GM12878 (cell line): ENCODE measurements around the gene ZMYM1. TPM values are rescaled to one million over a fixed set of nuclear protein-coding genes. Genes with fewer than 3 reads are reported as not detected.

Experiments
- ATAC-seq: fragments of 200-7000 bp; cut with Tn5 transposase; 3 replicates; pipeline ENCODE4 v1.9.1; 2020; ENCODE audit warnings: mild to moderate bottlenecking, moderate library complexity
- BruUV-seq: library from RNA; stranded (reverse); fragments of 400-500 nt; replicated peaks from 2 replicates; lab custom pipeline; 2021; lab: Mats Ljungman, UMichigan
- CTCF ChIA-PET: fragments of 300-600 bp; sonication (Branson Sonifier 250); formaldehyde crosslinking; extraction: SDS; loops from one replicate; lab custom pipeline; 2021; ENCODE audit warnings: inconsistent platforms; lab: Yijun Ruan, JAX
- POLR2A ChIA-PET: fragments of 350-600 bp; formaldehyde crosslinking; extraction: SDS; loops from one replicate; lab custom pipeline; 2021; ENCODE audit warnings: inconsistent platforms; lab: Charles Lee
- RAD21 ChIA-PET: fragments of 300-600 bp; sonication (Branson Sonifier 250); formaldehyde crosslinking; loops from one replicate; lab custom pipeline; 2023; ENCODE audit warnings: antibody characterized with exemption; ENCODE audit not compliant: unreplicated experiment; lab: Charles Lee
- SMC1A ChIA-PET: fragments of 300-600 bp; sonication (Branson Sonifier 250); formaldehyde crosslinking; loops from one replicate; lab custom pipeline; 2023; ENCODE audit not compliant: unreplicated experiment, uncharacterized antibody; lab: Charles Lee
- DNase-seq: peaks from one replicate; pipeline ENCODE4 v3.0.0-alpha.2; 2011; ENCODE audit warnings: low read depth, low spot score
- FAIRE-seq: peaks from 3 replicates; lab custom pipeline; 2011; peaks lifted over from hg19 to GRCh38; lab: Jason Lieb, UNC
- H2AFZ ChIP-seq: 2 replicates; pipeline ENCODE4 v1.6.0; 2011; ENCODE audit warnings: low read depth, low read length, control low read depth; ENCODE audit not compliant: control insufficient read depth
- H3K27ac ChIP-seq: 2 replicates; pipeline ENCODE4 v1.5.1; 2011; ENCODE audit warnings: control low read depth; ENCODE audit not compliant: control insufficient read depth, insufficient read depth
- H3K27me3 ChIP-seq, 2 experiments: replicated peaks in 1 of 2; 2 replicates each; pipeline versions ENCODE4 v1.6.0 to v1.6.1; 2011; ENCODE audit warnings: low read length in 1 of 2; ENCODE audit not compliant: control insufficient read depth in 2 of 2, insufficient read depth in 2 of 2
- H3K36me3 ChIP-seq, 2 experiments: 2 replicates each; pipeline ENCODE4 v1.5.1; 2011; ENCODE audit warnings: low read length in 1 of 2; ENCODE audit not compliant: control insufficient read depth in 2 of 2, insufficient read depth in 2 of 2
- H3K4me1 ChIP-seq: 2 replicates; pipeline ENCODE4 v1.6.1; 2011; ENCODE audit warnings: mild to moderate bottlenecking, low read length, moderate library complexity, mixed read lengths; ENCODE audit not compliant: control insufficient read depth, insufficient read depth
- H3K4me2 ChIP-seq: 2 replicates; pipeline ENCODE4 v1.6.0; 2011; ENCODE audit warnings: control low read depth; ENCODE audit not compliant: control insufficient read depth, insufficient read depth
- H3K4me3 ChIP-seq: fragments of 200-600 bp; sonication (generic); 2 replicates; pipeline ENCODE4 v1.5.1; 2016
- H3K79me2 ChIP-seq: 2 replicates; pipeline ENCODE4 v1.6.0; 2011; ENCODE audit warnings: low read length; ENCODE audit not compliant: control insufficient read depth, insufficient read depth
- H3K9ac ChIP-seq: 2 replicates; pipeline ENCODE4 v1.8.0; 2011; ENCODE audit warnings: low read length, control low read depth, mixed read lengths; ENCODE audit not compliant: control insufficient read depth, insufficient read depth
- H3K9me3 ChIP-seq: replicated peaks from 3 replicates; pipeline ENCODE4 v1.5.1; 2011; ENCODE audit warnings: mild to moderate bottlenecking, low read length; ENCODE audit not compliant: control insufficient read depth, insufficient read depth
- H4K20me1 ChIP-seq: 2 replicates; pipeline ENCODE4 v1.6.0; 2011; ENCODE audit not compliant: control insufficient read depth, insufficient read depth
- E4F1 ChIP-seq: fragments of 450-650 bp; IDR thresholded peaks from 2 replicates; pipeline ENCODE4 v1.6.1; 2018; ENCODE audit warnings: borderline replicate concordance, mild to moderate bottlenecking; ENCODE audit not compliant: partially characterized antibody
- NR2C2 ChIP-seq: IDR thresholded peaks from 2 replicates; pipeline ENCODE4 v1.6.1; 2011; ENCODE audit warnings: borderline replicate concordance, low read depth; ENCODE audit not compliant: control insufficient read depth, insufficient read length
- PRDM15 ChIP-seq: fragments of 450-650 bp; formaldehyde crosslinking; IDR thresholded peaks from 2 replicates; pipeline ENCODE4 v1.4.0; 2020; ENCODE audit warnings: mild to moderate bottlenecking, moderate library complexity
- RUNX3 ChIP-seq: IDR thresholded peaks from 2 replicates; pipeline ENCODE4 v1.6.1; 2012; ENCODE audit warnings: low read length, inconsistent platforms
- STAT3 ChIP-seq: IDR thresholded peaks from 2 replicates; pipeline ENCODE4 v1.6.1; 2011; ENCODE audit warnings: low read depth, low read length, improper control_type of control experiment
- ZNF622 ChIP-seq: fragments of 450-650 bp; IDR thresholded peaks from 2 replicates; pipeline ENCODE4 v1.6.1; 2017; ENCODE audit warnings: mild to moderate bottlenecking, inconsistent platforms
- in situ Hi-C: fragments of 300-500 bp; cut with MboI; formaldehyde crosslinking; loops from 9 replicates; pipeline ENCODE4 v1.14.3; 2018; ENCODE audit warnings: mixed read lengths
- intact Hi-C: fragments of 100-400 bp; cut with micrococcal nuclease; formaldehyde crosslinking; loops from one replicate; pipeline ENCODE4 v1.14.2; 2022; ENCODE audit not compliant: unreplicated experiment
- polyA plus RNA-seq, 11 experiments: library from polyadenylated mRNA; depleted of rRNA in 4 of 11; unstranded in 6 of 11; stranded (reverse) in 5 of 11; fragments of >200 nt; fragmentation: Nextera tagmentation in 4 of 11; fragmentation: Illumina TruSeq in 1 of 11; extraction: Ambion mirVana in 4 of 11; extraction: Trizol in 1 of 11; gene quantifications; 1 replicate in 1 of 11; 2 replicates in 10 of 11; pipeline versions ENCODE4 v1.2.1 to v1.2.3, GENCODE V29; 2011 to 2016; ENCODE audit warnings: inconsistent platforms in 2 of 11, missing spikeins in 2 of 11, low read depth in 1 of 11
- total RNA-seq, 4 experiments: library from RNA; depleted of rRNA in 3 of 4; stranded (reverse); fragments of >200 nt in 3 of 4; fragmentation: Illumina TruSeq in 1 of 4; extraction: Trizol in 1 of 4; gene quantifications; 2 replicates each; pipeline versions ENCODE4 v1.2.1 to v1.2.3, GENCODE V29; 2013 to 2021
- TF ChIP-seq, protein P1 (sequence below): fragments of 450-650 bp; IDR thresholded peaks from 2 replicates; pipeline ENCODE4 v1.6.1; 2017; ENCODE audit warnings: low read depth, mild to moderate bottlenecking, moderate library complexity
- TF ChIP-seq, protein P2 (sequence below): fragments of 450-650 bp; IDR thresholded peaks from 2 replicates; pipeline ENCODE4 v1.6.1; 2017; ENCODE audit warnings: borderline replicate concordance
- TF ChIP-seq, protein P3 (sequence below): fragments of 450-650 bp; IDR thresholded peaks from 2 replicates; pipeline ENCODE4 v1.6.1; 2017; ENCODE audit warnings: antibody characterized with exemption, mild to moderate bottlenecking, moderate library complexity

The ZMYM1 gene
- total and polyA plus RNA-seq, 10 of the 15 experiments (the other 5 are each of a cell fraction or from before 2014, with no cell fraction given) = 0.45 to 5.2 (median 1.4) TPM

DNA sequence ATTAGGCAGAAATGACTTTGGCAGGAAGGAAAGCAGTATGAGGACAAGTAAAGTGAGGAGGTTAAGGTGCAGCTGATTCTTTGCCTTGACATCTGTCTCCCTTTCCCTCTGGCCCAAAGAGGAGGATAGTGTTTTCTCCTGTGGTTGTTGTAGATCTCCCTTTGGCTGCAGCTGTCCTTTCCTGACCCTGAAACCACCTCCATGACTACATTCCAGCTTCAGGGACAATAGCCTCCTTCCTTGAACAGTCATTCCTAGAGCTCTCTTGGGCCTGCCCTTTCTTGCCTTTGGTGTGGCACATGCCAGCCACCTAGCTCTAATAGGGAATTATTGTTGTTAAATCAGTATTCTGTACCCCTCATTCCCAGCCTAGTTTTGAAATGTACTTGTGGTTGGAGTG is 6.2 kb downstream of the ZMYM1 start:
- H3K4me1 ChIP-seq = no peaks in the 10 kb centered on the region
- intact Hi-C loops (no loop called here), in situ Hi-C loops (no loop called here)
- SMC1A ChIA-PET = interaction anchor here (0.8 kb wide), 1 partner anchor 41 kb away, joined by 5 read pairs; no protein-coding TSS in a partner anchor
- no peak overlapping the region for H3K9ac ChIP-seq
- DNase-seq (no peak), FAIRE-seq (no peak), ATAC-seq (no peak)
- no peaks in the 10 kb centered on the region for H3K27me3 ChIP-seq
- CTCF ChIA-PET = interaction anchor here (0.9 to 1.1 kb wide), 2 partner anchors 15 to 28 kb away, joined by 3 read pairs; no protein-coding TSS in a partner anchor
- H4K20me1 ChIP-seq = no peaks in the 10 kb centered on the region
- H2AFZ ChIP-seq = no peak overlapping the region
- POLR2A ChIA-PET = no interaction called here
- BruUV-seq = no TSS peak
- no peak overlapping the region for H3K4me3 ChIP-seq
- no peak overlapping the region for H3K27ac ChIP-seq
- H3K79me2 ChIP-seq = no peaks in the 10 kb centered on the region
- no peaks in the 10 kb centered on the region for H3K36me3 ChIP-seq
- H3K9me3 ChIP-seq = no peaks in the 10 kb centered on the region
- no peak overlapping the region for H3K4me2 ChIP-seq
- RAD21 ChIA-PET = interaction anchor here (0.5 kb wide), 1 partner anchor 666 kb away, joined by 4 read pairs; no protein-coding TSS in a partner anchor
- TF ChIP-seq, protein P1, sequence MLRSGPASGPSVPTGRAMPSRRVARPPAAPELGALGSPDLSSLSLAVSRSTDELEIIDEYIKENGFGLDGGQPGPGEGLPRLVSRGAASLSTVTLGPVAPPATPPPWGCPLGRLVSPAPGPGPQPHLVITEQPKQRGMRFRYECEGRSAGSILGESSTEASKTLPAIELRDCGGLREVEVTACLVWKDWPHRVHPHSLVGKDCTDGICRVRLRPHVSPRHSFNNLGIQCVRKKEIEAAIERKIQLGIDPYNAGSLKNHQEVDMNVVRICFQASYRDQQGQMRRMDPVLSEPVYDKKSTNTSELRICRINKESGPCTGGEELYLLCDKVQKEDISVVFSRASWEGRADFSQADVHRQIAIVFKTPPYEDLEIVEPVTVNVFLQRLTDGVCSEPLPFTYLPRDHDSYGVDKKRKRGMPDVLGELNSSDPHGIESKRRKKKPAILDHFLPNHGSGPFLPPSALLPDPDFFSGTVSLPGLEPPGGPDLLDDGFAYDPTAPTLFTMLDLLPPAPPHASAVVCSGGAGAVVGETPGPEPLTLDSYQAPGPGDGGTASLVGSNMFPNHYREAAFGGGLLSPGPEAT = no peak
- TF ChIP-seq E4F1 (no peak), RUNX3 (no peak), NR2C2 (no peak), PRDM15 (no peak), STAT3 (no peak), ZNF622 (no peak)
- TF ChIP-seq, protein P2, sequence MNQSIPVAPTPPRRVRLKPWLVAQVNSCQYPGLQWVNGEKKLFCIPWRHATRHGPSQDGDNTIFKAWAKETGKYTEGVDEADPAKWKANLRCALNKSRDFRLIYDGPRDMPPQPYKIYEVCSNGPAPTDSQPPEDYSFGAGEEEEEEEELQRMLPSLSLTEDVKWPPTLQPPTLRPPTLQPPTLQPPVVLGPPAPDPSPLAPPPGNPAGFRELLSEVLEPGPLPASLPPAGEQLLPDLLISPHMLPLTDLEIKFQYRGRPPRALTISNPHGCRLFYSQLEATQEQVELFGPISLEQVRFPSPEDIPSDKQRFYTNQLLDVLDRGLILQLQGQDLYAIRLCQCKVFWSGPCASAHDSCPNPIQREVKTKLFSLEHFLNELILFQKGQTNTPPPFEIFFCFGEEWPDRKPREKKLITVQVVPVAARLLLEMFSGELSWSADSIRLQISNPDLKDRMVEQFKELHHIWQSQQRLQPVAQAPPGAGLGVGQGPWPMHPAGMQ = no peak
- TF ChIP-seq, protein P3, sequence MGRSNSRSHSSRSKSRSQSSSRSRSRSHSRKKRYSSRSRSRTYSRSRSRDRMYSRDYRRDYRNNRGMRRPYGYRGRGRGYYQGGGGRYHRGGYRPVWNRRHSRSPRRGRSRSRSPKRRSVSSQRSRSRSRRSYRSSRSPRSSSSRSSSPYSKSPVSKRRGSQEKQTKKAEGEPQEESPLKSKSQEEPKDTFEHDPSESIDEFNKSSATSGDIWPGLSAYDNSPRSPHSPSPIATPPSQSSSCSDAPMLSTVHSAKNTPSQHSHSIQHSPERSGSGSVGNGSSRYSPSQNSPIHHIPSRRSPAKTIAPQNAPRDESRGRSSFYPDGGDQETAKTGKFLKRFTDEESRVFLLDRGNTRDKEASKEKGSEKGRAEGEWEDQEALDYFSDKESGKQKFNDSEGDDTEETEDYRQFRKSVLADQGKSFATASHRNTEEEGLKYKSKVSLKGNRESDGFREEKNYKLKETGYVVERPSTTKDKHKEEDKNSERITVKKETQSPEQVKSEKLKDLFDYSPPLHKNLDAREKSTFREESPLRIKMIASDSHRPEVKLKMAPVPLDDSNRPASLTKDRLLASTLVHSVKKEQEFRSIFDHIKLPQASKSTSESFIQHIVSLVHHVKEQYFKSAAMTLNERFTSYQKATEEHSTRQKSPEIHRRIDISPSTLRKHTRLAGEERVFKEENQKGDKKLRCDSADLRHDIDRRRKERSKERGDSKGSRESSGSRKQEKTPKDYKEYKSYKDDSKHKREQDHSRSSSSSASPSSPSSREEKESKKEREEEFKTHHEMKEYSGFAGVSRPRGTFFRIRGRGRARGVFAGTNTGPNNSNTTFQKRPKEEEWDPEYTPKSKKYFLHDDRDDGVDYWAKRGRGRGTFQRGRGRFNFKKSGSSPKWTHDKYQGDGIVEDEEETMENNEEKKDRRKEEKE = no peak
